HG03469 (cell line): ENCODE measurements around the gene ZHX3.
A peak's percentile ranks its signal among the peaks of the same experiment; 100 is the strongest.
"Not testable (repeated sequence)": the region's sequence is repeated elsewhere in the genome, so short reads cannot be mapped to it uniquely, and the experiment has no call there.

Experiments used
- ATAC-seq: cut with Tn5 transposase; IDR thresholded peaks from one replicate; pipeline ENCODE4 v1.9.1; 2021; ENCODE audit warnings: mild to moderate bottlenecking, moderate library complexity, moderate number of reproducible peaks; ENCODE audit not compliant: unreplicated experiment

ZHX3 gene

GRCh38 chr20:41334036-41334435 lies 16.5 kb upstream of the ZHX3 start:
- no peak for ATAC-seq

DNA sequence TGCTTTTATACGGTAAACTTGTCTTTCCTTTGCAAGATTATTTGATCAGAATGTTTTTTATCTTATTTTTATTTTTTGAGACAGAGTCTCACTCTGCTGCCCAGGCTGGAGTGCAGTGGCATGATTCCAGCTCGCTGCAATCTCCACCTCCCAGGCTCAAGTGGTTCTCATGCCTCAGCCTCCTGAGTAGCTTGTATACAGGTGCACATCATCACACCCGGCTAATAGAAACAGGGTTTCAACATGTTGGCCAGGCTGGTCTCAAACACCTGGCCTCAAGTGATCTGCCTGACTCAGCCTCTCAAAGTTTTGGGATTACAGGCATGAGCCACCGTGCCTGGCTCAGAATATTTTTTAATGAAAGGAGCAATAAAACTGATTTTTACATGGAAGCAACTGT lies 14.2 kb upstream of the ZHX3 start:
- no peak for ATAC-seq

- ATAC-seq = no peak
Observed at GRCh38 chr20:41330941-41331340, 13.4 kb upstream of the ZHX3 start.

DNA sequence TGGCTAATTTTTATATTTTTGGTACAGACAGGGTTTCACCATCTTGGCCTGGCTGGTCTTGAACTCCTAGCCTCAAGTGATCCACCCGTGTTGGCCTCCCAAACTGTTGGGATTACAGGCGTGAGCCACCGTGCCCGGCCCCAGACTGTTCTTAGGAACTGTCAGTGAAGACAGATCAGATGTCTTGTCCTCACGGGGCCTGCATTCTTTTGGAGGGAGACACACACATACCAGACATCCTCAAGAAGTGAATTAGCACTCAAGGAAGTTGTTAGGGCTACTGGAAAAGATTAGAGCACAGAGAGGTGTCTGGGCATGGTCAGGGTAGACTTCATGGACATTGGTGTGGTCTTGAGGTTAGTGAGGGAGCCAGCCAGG lies 12.8 kb upstream of the ZHX3 start:
- ATAC-seq = no peak

DNA sequence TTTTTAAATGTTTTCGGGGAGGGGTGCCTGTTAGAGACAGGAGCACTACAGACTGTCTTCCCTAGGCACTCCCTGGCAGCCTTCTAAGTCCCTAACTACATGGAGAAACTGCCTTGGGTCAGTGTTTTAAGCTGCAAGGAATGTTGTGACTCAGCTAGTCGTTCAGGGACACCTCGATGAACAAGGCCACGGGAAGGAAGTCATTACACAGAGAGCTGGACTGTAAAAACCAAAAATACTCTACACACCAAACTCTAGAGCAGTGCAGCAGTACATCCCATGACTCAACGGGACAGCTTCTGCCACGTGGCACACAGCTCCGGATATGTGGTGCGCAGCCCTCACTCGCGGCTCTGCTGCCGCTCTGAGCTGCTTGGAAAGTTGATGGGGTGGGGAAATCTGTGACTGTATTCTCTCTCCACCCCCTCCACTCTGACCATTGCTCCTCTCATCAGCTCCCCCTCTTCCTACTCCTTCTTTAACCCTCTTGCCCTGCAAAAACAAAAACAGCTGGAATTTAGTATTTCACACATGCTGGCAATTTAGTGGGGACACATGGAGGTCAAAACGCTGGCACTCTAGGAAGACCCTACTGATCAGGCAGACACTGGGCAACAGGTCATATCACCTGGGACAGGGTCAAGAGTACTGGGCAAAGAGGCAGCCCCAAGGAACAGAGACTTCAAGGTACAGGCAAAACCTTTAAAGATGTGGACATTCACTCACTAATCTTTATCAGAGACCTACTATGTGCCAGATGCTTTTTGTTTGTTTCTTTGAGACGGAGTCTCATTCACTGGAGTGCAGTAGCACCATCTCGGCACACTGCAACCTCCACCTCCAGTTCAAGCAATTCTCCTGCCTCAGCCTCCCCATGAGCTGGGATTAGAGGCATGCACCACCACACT lies 12.2 kb upstream of the ZHX3 start:
- ATAC-seq = no peak

DNA sequence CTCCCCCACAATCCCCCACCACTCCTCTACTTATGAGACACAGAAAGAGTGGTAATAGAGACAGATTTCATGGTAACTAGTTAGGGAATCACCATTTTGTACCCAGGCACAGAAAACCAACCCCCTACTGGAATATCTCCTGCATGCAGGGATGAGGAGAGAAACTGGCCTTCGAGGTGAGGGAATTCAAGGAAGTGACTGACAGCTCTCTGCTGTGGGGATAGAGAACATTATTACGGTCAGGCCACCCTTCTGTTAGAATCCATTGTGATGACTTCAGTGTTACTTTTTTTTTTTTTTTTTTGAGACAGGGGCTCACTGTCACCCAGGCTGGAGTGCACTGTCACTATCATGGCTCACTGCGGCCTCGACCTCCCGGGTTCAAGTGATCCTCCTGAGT lies 9.6 kb upstream of the ZHX3 start:
- no peak for ATAC-seq

GRCh38 chr20:41320976-41321375 lies 3.4 kb upstream of the ZHX3 start:
- no peak for ATAC-seq

DNA sequence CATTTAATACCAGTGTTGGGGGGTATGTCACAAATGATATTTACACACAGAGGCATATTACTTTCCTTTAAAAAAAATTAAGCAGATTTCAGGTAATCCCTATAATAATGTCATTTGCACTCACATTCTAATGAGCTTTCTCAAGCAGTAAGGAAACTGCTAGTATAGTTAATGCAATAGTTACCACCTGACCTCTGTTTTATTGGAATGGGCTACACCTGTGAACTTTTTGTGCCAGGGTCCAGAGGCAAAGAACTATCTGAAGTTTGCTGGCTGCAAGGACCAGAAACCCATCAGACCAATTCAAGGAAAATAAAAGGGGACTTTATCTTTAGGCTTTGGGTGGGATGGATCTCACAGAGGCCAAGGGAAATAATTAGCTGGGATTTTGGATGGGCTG lies 2.9 kb upstream of the ZHX3 start:
- ATAC-seq = no peak

DNA sequence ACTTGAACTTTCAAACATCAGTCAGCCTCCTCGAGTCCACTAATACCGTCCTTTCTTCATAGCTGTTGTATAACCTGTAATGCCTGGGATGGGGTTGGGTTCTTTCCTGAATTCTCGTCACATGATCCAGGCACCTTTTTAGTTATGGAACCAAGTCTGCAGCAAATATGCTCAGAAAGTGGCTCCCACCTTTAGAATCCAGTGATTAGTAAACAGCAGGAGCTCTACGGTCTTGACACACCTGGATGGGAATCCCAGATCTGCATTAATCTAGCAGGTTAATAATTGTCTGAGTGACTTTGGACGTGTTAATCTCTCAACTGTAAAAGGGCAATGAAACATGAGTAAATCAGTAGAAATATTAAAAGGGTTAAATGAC lies 729 bp upstream of the ZHX3 start:
- no peak for ATAC-seq

GRCh38 chr20:41316602-41317545 lies 657 bp downstream of the ZHX3 start:
- ATAC-seq = peak; percentile 27

GRCh38 chr20:41316051-41316450 lies 1.5 kb downstream of the ZHX3 start:
- no peak for ATAC-seq

- no peak for ATAC-seq
Observed at GRCh38 chr20:41314386-41314785, 3.1 kb downstream of the ZHX3 start.

DNA sequence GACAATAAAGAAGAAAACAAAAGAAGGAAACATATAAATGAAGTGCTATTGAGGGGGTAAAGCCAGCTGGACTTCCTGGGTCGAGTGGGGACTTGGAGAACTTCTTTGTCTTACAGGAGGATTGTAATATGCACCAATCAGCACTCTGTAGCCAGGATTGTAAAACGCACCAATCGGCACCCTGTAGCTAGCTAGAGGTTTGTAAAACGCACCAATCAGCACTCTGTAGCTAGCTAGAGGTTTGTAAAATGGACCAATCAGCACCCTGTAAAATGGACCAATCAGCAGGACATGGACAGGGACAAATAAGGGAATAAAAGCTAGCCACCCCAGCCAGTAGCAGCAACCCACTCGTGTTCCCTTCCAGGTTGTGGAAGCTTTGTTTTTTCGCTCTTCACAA lies 5.5 kb downstream of the ZHX3 start:
- ATAC-seq = not testable (repeated sequence)

DNA sequence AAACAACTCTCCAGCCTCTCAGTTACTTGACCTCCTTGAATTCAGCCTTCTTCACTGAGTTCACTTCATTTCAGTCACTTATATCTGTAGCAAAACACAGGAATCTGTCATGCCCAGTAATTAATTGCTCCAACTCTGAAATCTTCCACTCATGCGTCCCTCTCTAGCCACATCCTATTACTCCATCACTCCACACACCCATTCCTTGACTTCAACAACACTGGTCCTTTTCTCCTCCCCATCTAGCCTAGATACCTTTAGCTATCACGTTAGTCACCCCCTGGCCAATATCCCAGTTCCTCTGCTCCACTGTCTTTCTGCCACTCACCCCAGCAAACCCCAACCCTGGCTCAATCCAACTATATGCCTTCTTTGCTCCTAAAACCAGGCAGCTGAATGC lies 7.7 kb downstream of the ZHX3 start:
- ATAC-seq = no peak

GRCh38 chr20:41308726-41309413 lies 8.7 kb downstream of the ZHX3 start:
- no peak for ATAC-seq

- ATAC-seq = no peak
Observed at GRCh38 chr20:41308290-41308711, 9.2 kb downstream of the ZHX3 start.

DNA sequence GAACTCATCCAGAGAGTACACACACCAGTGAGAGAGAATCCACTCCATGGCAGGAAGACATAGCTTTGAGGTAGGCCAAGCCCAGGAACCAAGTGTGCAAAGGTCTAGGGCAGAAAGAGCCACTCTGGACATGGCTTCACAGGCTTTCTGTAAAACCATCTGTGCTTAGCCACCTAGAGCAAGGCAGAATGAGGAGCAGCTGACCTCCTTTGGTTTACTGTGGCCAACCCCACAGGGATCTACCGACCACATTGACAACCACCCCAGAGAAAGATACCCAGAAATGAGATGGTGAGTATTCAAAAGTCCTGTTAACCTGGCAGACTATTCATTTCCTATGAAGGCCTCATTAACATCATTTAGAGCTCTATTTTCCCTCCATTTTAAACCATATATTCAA lies 10.5 kb downstream of the ZHX3 start:
- no peak for ATAC-seq

DNA sequence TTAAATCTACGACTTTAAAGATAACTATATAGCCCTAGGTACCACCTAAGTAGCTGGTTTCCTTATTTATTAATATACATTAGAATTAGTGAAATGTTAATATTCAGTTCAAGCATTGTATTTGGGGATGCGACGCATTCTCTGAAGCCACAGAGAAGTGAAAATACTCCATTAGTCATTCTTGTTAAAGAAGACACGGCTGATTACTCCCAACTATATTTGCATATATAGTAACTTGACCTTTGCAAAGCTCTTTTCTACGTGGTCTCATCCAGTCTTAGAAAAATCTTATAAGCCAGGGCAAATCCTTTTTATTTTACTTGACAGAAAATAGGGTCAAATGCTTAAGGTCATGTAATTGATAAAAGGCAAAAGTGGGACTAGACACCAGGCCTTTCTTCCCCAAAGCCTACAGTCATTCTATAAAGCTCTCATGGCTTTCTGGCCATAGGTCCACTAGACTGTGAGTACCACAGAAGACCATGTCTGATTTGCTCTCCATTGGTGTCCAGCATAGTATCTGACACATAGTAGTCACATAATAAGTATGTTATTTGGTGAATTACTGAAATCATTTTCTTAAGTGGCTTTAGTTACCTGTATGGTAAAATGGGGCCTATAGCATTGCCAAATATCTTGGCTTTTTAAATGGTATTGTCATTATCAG lies 11.3 kb downstream of the ZHX3 start:
- ATAC-seq = peak; percentile 86

GRCh38 chr20:41304424-41305079 lies 13.0 kb downstream of the ZHX3 start:
- ATAC-seq = no peak

DNA sequence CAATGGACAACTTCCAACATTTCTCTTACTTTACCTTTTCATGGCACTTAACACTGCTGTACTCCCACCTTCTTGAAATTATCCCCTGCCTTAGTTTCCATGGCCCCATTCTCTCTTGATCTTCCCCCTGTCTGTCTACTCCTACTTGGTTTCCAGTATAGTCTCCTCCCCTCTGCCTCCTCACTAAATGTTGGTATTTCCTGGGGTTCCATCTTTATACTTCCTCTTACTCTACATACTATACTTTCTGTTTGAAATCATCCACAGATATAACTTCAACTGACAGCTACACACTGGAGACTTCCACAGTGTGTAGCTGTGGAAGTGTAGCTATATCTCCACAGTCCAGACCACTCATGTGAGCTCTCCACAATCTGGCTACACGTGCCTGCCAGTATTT lies 13.5 kb downstream of the ZHX3 start:
- ATAC-seq = no peak
